Peyer's patch (tissue), 4 donors: Measurements from ENCODE around the gene STX1A.

Experiments
- CTCF ChIP-seq, 6 experiments: fragments of 450-650 bp in 4 of 6; fragments of 200-600 bp in 2 of 6; sonication (generic) in 1 of 6; IDR thresholded peaks; one replicate each; pipeline ENCODE4 v1.5.1; 2017 to 2019; ENCODE audit warnings: antibody characterized with exemption in 6 of 6, mild to moderate bottlenecking in 3 of 6, moderate library complexity in 1 of 6
- POLR2A ChIP-seq, 2 donors: fragments of 450-650 bp; IDR thresholded peaks; one replicate each; pipeline ENCODE4 v1.5.1; 2017; ENCODE audit warnings: antibody characterized with exemption in 2 of 2, mild to moderate bottlenecking in 2 of 2, moderate library complexity in 2 of 2

- peak in 2 of 6 experiments; percentile 8 to 17 for TF ChIP-seq CTCF (IDR thresholded peaks at IDR 0.05)
- peak; percentile 77 to 95 for TF ChIP-seq POLR2A (IDR thresholded peaks at IDR 0.05)
Observed at GRCh38 chr7:73758581-73759138, 39.2 kb upstream of the STX1A start.
